ENCODE data around the gene TMCO1.
"Not testable (repeated sequence)": the region's sequence is repeated elsewhere in the genome, so short reads cannot be mapped to it uniquely, and the experiment has no call there.

Gene TMCO1

DNA sequence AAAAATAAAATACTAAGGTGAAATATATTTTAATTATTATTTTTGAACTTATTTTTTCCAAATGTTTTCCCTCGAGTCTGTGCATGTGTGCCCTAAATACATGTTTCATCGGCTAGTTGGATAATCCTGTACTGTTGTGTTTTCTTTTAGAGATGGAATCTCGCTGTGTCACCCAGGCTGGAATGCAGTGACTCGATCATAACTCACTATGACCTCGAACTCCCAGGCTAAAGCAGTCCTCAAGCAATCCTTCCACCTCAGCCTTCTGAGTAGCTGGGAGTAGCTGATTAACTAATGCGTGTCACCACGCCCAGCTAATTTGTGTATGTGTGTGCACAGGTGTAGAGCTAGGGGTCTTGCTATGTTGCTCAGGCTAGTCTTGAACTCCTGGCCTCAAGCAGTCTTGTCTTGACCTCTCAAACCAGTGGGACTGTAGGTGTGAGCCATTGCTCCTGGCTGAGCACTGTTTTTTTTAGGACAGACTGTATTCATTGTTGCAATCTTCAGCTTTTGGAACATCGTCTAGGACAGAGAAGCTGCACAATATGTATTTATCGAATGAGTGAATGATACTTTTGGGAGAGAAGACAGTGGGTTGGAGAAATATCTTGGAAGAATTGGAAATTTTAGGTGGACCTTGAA lies 4.8 kb upstream of the TMCO1 start:
- no peaks in the 10 kb centered on the region for H3K27me3 ChIP-seq (ENCODE audit: control insufficient read depth, insufficient read depth, low read length)
- no peaks in the 10 kb centered on the region for H3K4me1 ChIP-seq (ENCODE audit: control insufficient read depth, insufficient read depth, low read length)
- H3K9me3 ChIP-seq (ENCODE audit: control insufficient read depth, insufficient read depth, low read length), result no peaks in the 10 kb centered on the region
- no peak overlapping the region for H3K4me3 ChIP-seq (ENCODE audit: low read depth, low read length)
- peaks cover 2% of the 10 kb centered on the region for H3K36me3 ChIP-seq (ENCODE audit: control insufficient read depth, insufficient read depth, low read length)
- no peak overlapping the region for H3K9ac ChIP-seq (ENCODE audit: low read depth, low read length)

- H3K36me3 ChIP-seq (ENCODE audit: control insufficient read depth, insufficient read depth, low read length), result peaks cover 2% of the 10 kb centered on the region
- H3K4me1 ChIP-seq (ENCODE audit: control insufficient read depth, insufficient read depth, low read length), result no peaks in the 10 kb centered on the region
- no peaks in the 10 kb centered on the region for H3K9me3 ChIP-seq (ENCODE audit: control insufficient read depth, insufficient read depth, low read length)
- H3K4me3 ChIP-seq (ENCODE audit: low read depth, low read length), result no peak overlapping the region
- H3K27me3 ChIP-seq (ENCODE audit: control insufficient read depth, insufficient read depth, low read length), result no peaks in the 10 kb centered on the region
- no peak overlapping the region for H3K9ac ChIP-seq (ENCODE audit: low read depth, low read length)
These were observed 4.1 kb upstream of the TMCO1 start for GRCh38 chr1:165772739-165773138.

DNA sequence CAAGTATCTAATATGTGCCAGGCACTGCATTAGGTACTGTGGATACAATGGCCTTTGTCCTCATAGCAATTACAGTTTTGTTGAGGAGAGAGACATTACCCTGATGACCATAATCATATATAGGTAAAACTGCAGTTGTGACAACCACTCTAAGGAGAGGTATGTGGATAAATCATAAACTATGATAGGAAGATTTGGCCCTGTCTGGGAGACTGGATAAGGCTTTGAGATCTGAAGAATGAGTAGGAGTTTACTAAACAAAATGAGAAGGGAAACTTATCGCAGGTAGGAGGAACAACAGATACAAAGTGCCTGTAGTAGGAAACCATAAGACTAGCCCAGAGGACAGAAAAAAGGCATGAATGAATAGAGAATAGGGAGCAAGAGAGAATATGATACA lies 4.4 kb downstream of the TMCO1 start:
- no peaks in the 10 kb centered on the region for H3K36me3 ChIP-seq (ENCODE audit: control insufficient read depth, insufficient read depth, low read length)
- H3K4me1 ChIP-seq (ENCODE audit: control insufficient read depth, insufficient read depth, low read length), result no peaks in the 10 kb centered on the region
- no peak overlapping the region for H3K4me3 ChIP-seq (ENCODE audit: low read depth, low read length)
- no peak overlapping the region for H3K9ac ChIP-seq (ENCODE audit: low read depth, low read length)
- no peaks in the 10 kb centered on the region for H3K27me3 ChIP-seq (ENCODE audit: control insufficient read depth, insufficient read depth, low read length)
- no peaks in the 10 kb centered on the region for H3K9me3 ChIP-seq (ENCODE audit: control insufficient read depth, insufficient read depth, low read length)

DNA sequence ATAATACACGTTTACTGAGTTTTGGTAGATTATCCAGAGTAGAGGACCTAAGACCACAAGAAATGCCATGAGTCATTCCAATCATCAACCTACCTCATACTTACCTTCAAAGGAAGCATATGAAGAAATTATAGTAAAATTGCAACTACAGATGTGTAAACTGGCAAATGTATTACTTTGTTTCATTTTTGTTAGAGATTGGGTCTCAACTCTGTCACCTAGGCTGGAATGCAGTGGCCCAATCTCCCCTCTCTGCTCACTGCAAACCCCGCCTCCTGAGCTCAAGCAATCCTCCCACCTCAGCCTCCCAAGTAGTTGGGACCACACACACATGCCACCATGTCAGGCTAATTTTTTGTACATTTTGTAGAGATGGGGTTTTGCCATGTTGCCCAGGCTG lies 5.2 kb downstream of the TMCO1 start:
- Histone ChIP-seq H3K4me1 (ENCODE audit: control insufficient read depth, insufficient read depth, low read length) (no peaks in the 10 kb centered on the region), H3K36me3 (ENCODE audit: control insufficient read depth, insufficient read depth, low read length) (no peaks in the 10 kb centered on the region), H3K9me3 (ENCODE audit: control insufficient read depth, insufficient read depth, low read length) (no peaks in the 10 kb centered on the region), H3K4me3 (ENCODE audit: low read depth, low read length) (no peak overlapping the region), H3K27me3 (ENCODE audit: control insufficient read depth, insufficient read depth, low read length) (no peaks in the 10 kb centered on the region), H3K9ac (ENCODE audit: low read depth, low read length) (no peak overlapping the region)

- Histone ChIP-seq H3K4me3 (ENCODE audit: low read depth, low read length) (no peak overlapping the region), H3K9me3 (ENCODE audit: control insufficient read depth, insufficient read depth, low read length) (no peaks in the 10 kb centered on the region), H3K9ac (ENCODE audit: low read depth, low read length) (no peak overlapping the region), H3K4me1 (ENCODE audit: control insufficient read depth, insufficient read depth, low read length) (no peaks in the 10 kb centered on the region), H3K36me3 (ENCODE audit: control insufficient read depth, insufficient read depth, low read length) (no peaks in the 10 kb centered on the region), H3K27me3 (ENCODE audit: control insufficient read depth, insufficient read depth, low read length) (no peaks in the 10 kb centered on the region)
These were observed 5.9 kb downstream of the TMCO1 start for GRCh38 chr1:165762725-165763124.

- Histone ChIP-seq H3K4me1 (ENCODE audit: control insufficient read depth, insufficient read depth, low read length) (no peaks in the 10 kb centered on the region), H3K36me3 (ENCODE audit: control insufficient read depth, insufficient read depth, low read length) (no peaks in the 10 kb centered on the region)
These were observed 9.6 kb downstream of the TMCO1 start for GRCh38 chr1:165759095-165759494.

DNA sequence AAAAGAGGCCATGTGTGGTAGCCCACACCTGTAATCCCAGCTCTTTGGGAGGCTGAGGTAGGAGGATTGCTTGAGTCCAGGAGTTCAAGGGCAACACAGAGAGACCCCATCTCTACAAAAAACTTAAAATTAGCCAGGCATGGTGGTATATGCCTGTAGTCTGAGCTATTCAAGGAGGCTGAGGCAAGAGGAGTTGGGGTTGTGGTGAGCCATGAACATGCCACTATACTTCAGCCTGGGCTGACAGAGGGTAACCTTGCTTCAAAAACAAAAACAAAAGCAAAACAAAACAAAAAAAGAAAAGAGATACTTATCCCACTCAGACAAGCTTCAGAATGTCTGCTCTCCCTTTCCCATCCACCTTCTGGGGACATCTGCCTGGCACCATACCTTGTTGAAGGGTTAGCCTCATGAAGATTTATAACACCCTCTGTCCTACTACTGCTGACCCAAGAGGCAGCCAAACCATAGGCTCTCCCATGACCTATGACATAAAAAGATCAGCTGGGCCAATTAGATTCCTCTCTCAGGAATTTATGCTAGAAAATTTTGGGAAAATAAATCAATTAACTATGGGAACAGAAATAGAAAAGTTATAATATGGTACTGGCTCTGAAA lies 13.2 kb downstream of the TMCO1 start:
- H3K9ac ChIP-seq (ENCODE audit: low read depth, low read length), result no peak overlapping the region
- no peaks in the 10 kb centered on the region for H3K9me3 ChIP-seq (ENCODE audit: control insufficient read depth, insufficient read depth, low read length)
- no peaks in the 10 kb centered on the region for H3K27me3 ChIP-seq (ENCODE audit: control insufficient read depth, insufficient read depth, low read length)
- no peaks in the 10 kb centered on the region for H3K36me3 ChIP-seq (ENCODE audit: control insufficient read depth, insufficient read depth, low read length)
- no peak overlapping the region for H3K4me3 ChIP-seq (ENCODE audit: low read depth, low read length)
- no peaks in the 10 kb centered on the region for H3K4me1 ChIP-seq (ENCODE audit: control insufficient read depth, insufficient read depth, low read length)

More at GRCh38 chr1:165759095-165759494, 9.6 kb downstream of the TMCO1 start:
- no peaks in the 10 kb centered on the region for H3K27me3 ChIP-seq (ENCODE audit: control insufficient read depth, insufficient read depth, low read length)
- H3K9me3 ChIP-seq (ENCODE audit: control insufficient read depth, insufficient read depth, low read length), result no peaks in the 10 kb centered on the region
- no peak overlapping the region for H3K9ac ChIP-seq (ENCODE audit: low read depth, low read length)
- no peak overlapping the region for H3K4me3 ChIP-seq (ENCODE audit: low read depth, low read length)

DNA sequence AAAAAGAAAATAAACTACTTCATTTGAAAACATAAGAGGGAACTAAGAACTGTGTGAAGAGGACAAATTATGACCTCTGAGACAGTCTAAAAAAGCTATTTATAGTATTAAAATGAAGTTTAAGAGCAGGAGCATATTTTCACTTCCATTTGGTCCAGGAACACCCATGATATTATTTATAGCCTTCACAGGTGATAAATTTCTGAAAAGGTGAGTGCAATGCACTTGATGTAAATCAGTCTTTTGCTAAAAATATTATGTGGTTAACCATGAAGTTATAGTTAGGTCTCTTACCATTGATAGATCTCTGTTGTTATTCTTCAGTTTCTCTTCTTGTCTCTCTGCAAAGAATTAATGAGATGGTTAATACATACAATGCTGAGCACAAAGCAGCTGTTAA lies 14.7 kb downstream of the TMCO1 start:
- H3K9me3 ChIP-seq (ENCODE audit: control insufficient read depth, insufficient read depth, low read length), result no peaks in the 10 kb centered on the region
- H3K36me3 ChIP-seq (ENCODE audit: control insufficient read depth, insufficient read depth, low read length), result no peaks in the 10 kb centered on the region
- H3K9ac ChIP-seq (ENCODE audit: low read depth, low read length), result no peak overlapping the region
- no peaks in the 10 kb centered on the region for H3K27me3 ChIP-seq (ENCODE audit: control insufficient read depth, insufficient read depth, low read length)
- H3K4me1 ChIP-seq (ENCODE audit: control insufficient read depth, insufficient read depth, low read length), result no peaks in the 10 kb centered on the region
- no peak overlapping the region for H3K4me3 ChIP-seq (ENCODE audit: low read depth, low read length)

GRCh38 chr1:165748550-165748949 lies 20.1 kb downstream of the TMCO1 start:
- Histone ChIP-seq H3K9me3 (ENCODE audit: control insufficient read depth, insufficient read depth, low read length) (no peaks in the 10 kb centered on the region), H3K27me3 (ENCODE audit: control insufficient read depth, insufficient read depth, low read length) (no peaks in the 10 kb centered on the region), H3K36me3 (ENCODE audit: control insufficient read depth, insufficient read depth, low read length) (no peaks in the 10 kb centered on the region)

GRCh38 chr1:165747632-165748447 lies 20.8 kb downstream of the TMCO1 start:
- Histone ChIP-seq H3K27me3 (ENCODE audit: control insufficient read depth, insufficient read depth, low read length) (no peaks in the 10 kb centered on the region), H3K4me3 (ENCODE audit: low read depth, low read length) (no peak overlapping the region), H3K9me3 (ENCODE audit: control insufficient read depth, insufficient read depth, low read length) (no peaks in the 10 kb centered on the region), H3K4me1 (ENCODE audit: control insufficient read depth, insufficient read depth, low read length) (no peaks in the 10 kb centered on the region), H3K36me3 (ENCODE audit: control insufficient read depth, insufficient read depth, low read length) (no peaks in the 10 kb centered on the region), H3K9ac (ENCODE audit: low read depth, low read length) (no peak overlapping the region)

More at GRCh38 chr1:165748550-165748949, 20.1 kb downstream of the TMCO1 start:
- Histone ChIP-seq H3K9ac (ENCODE audit: low read depth, low read length) (no peak overlapping the region), H3K4me3 (ENCODE audit: low read depth, low read length) (no peak overlapping the region), H3K4me1 (ENCODE audit: control insufficient read depth, insufficient read depth, low read length) (no peaks in the 10 kb centered on the region)

DNA sequence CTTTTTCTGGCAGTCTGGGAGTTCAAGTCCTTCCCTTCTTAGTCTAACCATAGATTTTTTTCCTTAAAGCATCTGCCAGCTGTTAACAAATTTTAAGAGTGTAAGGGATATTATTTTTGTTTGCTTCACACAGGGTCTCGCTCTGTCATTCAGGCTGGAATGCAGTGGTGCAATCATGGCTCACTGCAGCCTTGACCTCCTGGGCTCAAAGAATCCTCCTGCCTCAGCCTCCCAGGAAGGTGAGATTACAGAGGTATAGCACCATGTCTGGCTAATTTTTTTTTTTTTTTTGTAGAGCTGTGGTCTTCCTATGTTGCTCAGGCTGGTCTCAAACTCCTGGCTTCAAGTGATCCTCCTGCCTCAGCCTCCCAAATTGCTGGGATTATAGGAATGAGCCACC lies 23.8 kb downstream of the TMCO1 start:
- not testable (repeated sequence) for H3K9me3 ChIP-seq (ENCODE audit: control insufficient read depth, insufficient read depth, low read length); H3K4me1 ChIP-seq (ENCODE audit: control insufficient read depth, insufficient read depth, low read length); H3K36me3 ChIP-seq (ENCODE audit: control insufficient read depth, insufficient read depth, low read length); H3K27me3 ChIP-seq (ENCODE audit: control insufficient read depth, insufficient read depth, low read length); H3K9ac ChIP-seq (ENCODE audit: low read depth, low read length); H3K4me3 ChIP-seq (ENCODE audit: low read depth, low read length)

DNA sequence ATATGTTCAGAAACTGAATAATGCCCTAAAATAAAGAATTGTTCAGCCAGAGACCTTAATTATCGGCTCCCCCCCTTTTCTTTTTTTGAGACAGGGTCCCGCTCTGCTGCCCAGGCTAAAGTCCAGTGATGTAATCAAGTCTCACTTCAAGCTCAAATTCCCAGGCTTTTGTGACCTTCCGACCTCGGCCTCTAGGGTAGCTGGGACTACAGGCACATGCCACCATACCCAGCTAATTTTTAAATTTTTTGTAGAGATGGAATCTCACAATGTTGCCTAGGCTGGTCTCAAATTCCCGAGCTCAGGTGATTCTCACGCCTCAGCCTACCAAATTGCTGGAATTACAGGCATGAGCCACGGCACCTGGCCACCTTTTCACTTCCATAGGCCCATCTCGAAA lies 26.5 kb downstream of the TMCO1 start:
- Histone ChIP-seq H3K9me3 (ENCODE audit: control insufficient read depth, insufficient read depth, low read length) (no peaks in the 10 kb centered on the region), H3K36me3 (ENCODE audit: control insufficient read depth, insufficient read depth, low read length) (no peaks in the 10 kb centered on the region), H3K27me3 (ENCODE audit: control insufficient read depth, insufficient read depth, low read length) (no peaks in the 10 kb centered on the region), H3K4me3 (ENCODE audit: low read depth, low read length) (no peak overlapping the region), H3K4me1 (ENCODE audit: control insufficient read depth, insufficient read depth, low read length) (no peaks in the 10 kb centered on the region), H3K9ac (ENCODE audit: low read depth, low read length) (no peak overlapping the region)
